Measurements from ENCODE around the gene VAV1. TPM values are rescaled to one million over a fixed set of nuclear protein-coding genes. Genes with fewer than 3 reads are reported as not detected.

The VAV1 gene
- total RNA-seq, 1 experiment from 2014 or later = 3.0 TPM

DNA sequence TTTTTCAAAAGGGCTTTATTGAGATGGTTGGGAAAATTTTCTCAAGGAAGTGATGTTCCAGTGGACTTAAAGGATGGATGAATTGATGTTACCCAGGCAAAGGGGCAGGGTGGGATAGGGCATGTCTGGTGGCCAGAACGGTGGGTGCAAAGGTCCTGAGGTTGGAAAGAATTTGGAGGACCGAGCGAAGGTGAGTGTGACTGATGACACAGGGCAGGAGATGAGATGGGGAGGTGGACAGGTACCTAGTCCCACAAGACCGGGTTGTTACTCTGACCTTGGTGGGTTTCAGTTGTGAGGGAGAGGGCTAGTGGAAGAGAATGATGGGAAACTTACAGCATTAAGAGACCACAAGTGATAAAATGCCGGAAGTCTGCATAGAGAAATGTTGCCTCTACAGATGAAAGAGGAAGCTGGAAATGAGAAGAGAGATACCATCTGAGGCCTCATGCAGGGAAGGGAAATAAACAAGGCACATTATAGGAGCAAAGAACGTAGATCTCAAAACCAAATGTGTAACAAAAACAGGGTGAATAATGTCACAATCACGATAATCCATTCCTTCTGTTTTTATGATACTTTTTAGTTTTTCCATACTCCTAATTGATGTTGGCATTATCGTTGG is 119.4 kb downstream of the VAV1 start:
- Histone ChIP-seq H3K27ac (ENCODE audit: low read length) (no peak overlapping the region), H3K36me3 (ENCODE audit: low read depth, low read length) (no peaks in the 10 kb centered on the region), H3K4me3 (ENCODE audit: low read length) (no peak overlapping the region), H3K4me2 (ENCODE audit: low read length) (no peak overlapping the region), H3K9ac (ENCODE audit: low read length) (no peak overlapping the region), H3K79me2 (ENCODE audit: low read length) (no peaks in the 10 kb centered on the region), H4K20me1 (ENCODE audit: low read length) (no peaks in the 10 kb centered on the region), H3K9me2 (replicated peaks; ENCODE audit: low read length) (no peaks in the 10 kb centered on the region), H3F3A (ENCODE audit: low read length, unreplicated experiment) (no peaks in the 10 kb centered on the region), H2AFZ (ENCODE audit: low read length) (no peak overlapping the region), H3K4me1 (ENCODE audit: insufficient read depth, low read length) (no peaks in the 10 kb centered on the region), H3K9me3 (ENCODE audit: low read length) (no peaks in the 10 kb centered on the region), H3K27me3 (ENCODE audit: low read length) (peaks cover 60% of the 10 kb centered on the region)
- POLR2A ChIA-PET (ENCODE audit: unreplicated experiment) = interaction anchor here (0.6 kb wide), 1 partner anchor 1552 kb away, joined by 5 read pairs; no protein-coding TSS in a partner anchor
- no TSS peak for BruUV-seq (replicated peaks)
- DNase-seq = no peak
- TF ChIP-seq EZH2 (IDR thresholded peaks at IDR 0.05; ENCODE audit: low read length, unreplicated experiment) = no peak
- no peak for TF ChIP-seq CTCF (conservative IDR thresholded peaks at IDR 0.05; ENCODE audit: low read depth, low read length)
- TF ChIP-seq EZH2phosphoT487 (IDR thresholded peaks at IDR 0.05; ENCODE audit: borderline replicate concordance, low read length) = no peak
- ATAC-seq = no peak
- CTCF ChIA-PET = no interaction called here
- intact Hi-C loops (cut with micrococcal nuclease) = no loop called here

GRCh38 chr19:6894313-6894712 is 121.8 kb downstream of the VAV1 start:
- no peaks in the 10 kb centered on the region for H3K4me1 ChIP-seq (ENCODE audit: insufficient read depth, low read length)
- no peaks in the 10 kb centered on the region for H3K9me3 ChIP-seq (ENCODE audit: low read length)
- ChIA-PET POLR2A (ENCODE audit: unreplicated experiment) (no interaction called here), CTCF (no interaction called here)
- H3K79me2 ChIP-seq (ENCODE audit: low read length) = no peaks in the 10 kb centered on the region
- BruUV-seq (replicated peaks) = no TSS peak
- H3K36me3 ChIP-seq (ENCODE audit: low read depth, low read length) = no peaks in the 10 kb centered on the region
- no peak overlapping the region for H3K27ac ChIP-seq (ENCODE audit: low read length)
- DNase-seq = no peak
- ATAC-seq = no peak
- no peaks in the 10 kb centered on the region for H3F3A ChIP-seq (ENCODE audit: low read length, unreplicated experiment)
- no peaks in the 10 kb centered on the region for H3K9me2 ChIP-seq (replicated peaks; ENCODE audit: low read length)
- H3K27me3 ChIP-seq (ENCODE audit: low read length) = peaks cover 54% of the 10 kb centered on the region
- H2AFZ ChIP-seq (ENCODE audit: low read length) = no peak overlapping the region
- intact Hi-C loops (cut with micrococcal nuclease) = no loop called here
- no peak for TF ChIP-seq EZH2 (IDR thresholded peaks at IDR 0.05; ENCODE audit: low read length, unreplicated experiment)
- TF ChIP-seq CTCF (conservative IDR thresholded peaks at IDR 0.05; ENCODE audit: low read depth, low read length) = no peak
- no peak for TF ChIP-seq EZH2phosphoT487 (IDR thresholded peaks at IDR 0.05; ENCODE audit: borderline replicate concordance, low read length)
- no peak overlapping the region for H3K4me2 ChIP-seq (ENCODE audit: low read length)
- H4K20me1 ChIP-seq (ENCODE audit: low read length) = no peaks in the 10 kb centered on the region
- no peak overlapping the region for H3K9ac ChIP-seq (ENCODE audit: low read length)
- H3K4me3 ChIP-seq (ENCODE audit: low read length) = no peak overlapping the region

DNA sequence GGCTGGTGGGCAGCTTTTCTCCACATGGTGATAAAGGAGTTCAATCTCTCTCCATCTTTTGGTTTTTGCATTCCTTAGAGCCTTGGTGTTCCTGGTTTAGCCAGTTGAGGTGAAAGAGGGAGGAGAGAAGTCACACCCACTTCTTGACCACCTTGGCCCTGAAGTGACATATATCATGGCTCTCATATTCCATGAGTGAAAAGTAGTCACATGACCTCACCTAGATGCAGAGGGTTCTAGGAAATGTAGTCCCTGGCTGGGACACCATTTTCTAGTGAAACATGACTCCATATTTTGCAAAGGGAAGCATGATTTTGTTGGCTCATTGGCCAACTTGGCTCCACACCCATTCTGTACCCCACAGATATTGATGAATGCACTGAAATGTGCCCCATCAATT is 130.9 kb downstream of the VAV1 start:
- H3K79me2 ChIP-seq (ENCODE audit: low read length) = no peaks in the 10 kb centered on the region
- BruUV-seq (replicated peaks) = no TSS peak
- ChIA-PET POLR2A (ENCODE audit: unreplicated experiment) (no interaction called here), CTCF (no interaction called here)
- H3F3A ChIP-seq (ENCODE audit: low read length, unreplicated experiment) = no peaks in the 10 kb centered on the region
- intact Hi-C loops (cut with micrococcal nuclease) = no loop called here
- peaks cover 27% of the 10 kb centered on the region; the same call in 1 of the 2 replicates for H3K9me3 ChIP-seq (ENCODE audit: low read length)
- no peaks in the 10 kb centered on the region for H4K20me1 ChIP-seq (ENCODE audit: low read length)
- H3K4me2 ChIP-seq (ENCODE audit: low read length) = no peak overlapping the region
- no peak overlapping the region for H2AFZ ChIP-seq (ENCODE audit: low read length)
- H3K27me3 ChIP-seq (ENCODE audit: low read length) = peaks cover 24% of the 10 kb centered on the region; the same call in 1 of the 2 replicates
- TF ChIP-seq EZH2phosphoT487 (IDR thresholded peaks at IDR 0.05; ENCODE audit: borderline replicate concordance, low read length) (no peak), CTCF (conservative IDR thresholded peaks at IDR 0.05; ENCODE audit: low read depth, low read length) (no peak), EZH2 (IDR thresholded peaks at IDR 0.05; ENCODE audit: low read length, unreplicated experiment) (no peak)
- H3K36me3 ChIP-seq (ENCODE audit: low read depth, low read length) = no peaks in the 10 kb centered on the region
- no peaks in the 10 kb centered on the region for H3K4me1 ChIP-seq (ENCODE audit: insufficient read depth, low read length)
- H3K4me3 ChIP-seq (ENCODE audit: low read length) = no peak overlapping the region
- H3K9ac ChIP-seq (ENCODE audit: low read length) = no peak overlapping the region
- H3K27ac ChIP-seq (ENCODE audit: low read length) = no peak overlapping the region
- ATAC-seq = no peak
- no peak for DNase-seq
- H3K9me2 ChIP-seq (replicated peaks; ENCODE audit: low read length) = no peaks in the 10 kb centered on the region
